OCI-LY1 (cell line): Measurements from ENCODE around the gene SAE1.

ENCODE experiments used
- H2AFZ ChIP-seq: fragments of 200-600 bp; sonication (generic), shearing (Covaris generic); 2 replicates; pipeline ENCODE4 v1.6.0; 2014; ENCODE audit warnings: antibody characterized with exemption, mild to moderate bottlenecking, low read length
- H3F3A ChIP-seq: fragments of 200-600 bp; sonication (generic), shearing (Covaris generic); 2 replicates; pipeline ENCODE4 v1.6.0; 2014; ENCODE audit warnings: mild to moderate bottlenecking, antibody characterized with exemption, low read length, moderate library complexity; ENCODE audit not compliant: insufficient read depth
- H3K27ac ChIP-seq: fragments of 200-600 bp; sonication (generic); 2 replicates; pipeline ENCODE4 v1.5.1; 2014; ENCODE audit warnings: low read length, mixed run types, mild to moderate bottlenecking, low read depth; ENCODE audit not compliant: poor library complexity, severe bottlenecking
- H3K27me3 ChIP-seq: fragments of 200-600 bp; sonication (generic); 2 replicates; pipeline ENCODE4 v1.6.0; 2014; ENCODE audit warnings: antibody characterized with exemption, mild to moderate bottlenecking, low read length, moderate library complexity; ENCODE audit not compliant: insufficient read depth
- H3K36me3 ChIP-seq: fragments of 200-600 bp; sonication (generic); 2 replicates; pipeline ENCODE4 v1.6.1; 2014; ENCODE audit warnings: mild to moderate bottlenecking, antibody characterized with exemption, low read length, moderate library complexity, mixed read lengths; ENCODE audit not compliant: insufficient read depth
- H3K4me1 ChIP-seq: fragments of 200-600 bp; sonication (generic); 2 replicates; pipeline ENCODE4 v1.5.1; 2014; ENCODE audit warnings: mild to moderate bottlenecking, low read length, moderate library complexity; ENCODE audit not compliant: insufficient read depth, severe bottlenecking
- H3K4me2 ChIP-seq: fragments of 200-600 bp; sonication (generic), shearing (Covaris generic); 2 replicates; pipeline ENCODE4 v1.6.1; 2014; ENCODE audit warnings: low read length
- H3K4me3 ChIP-seq: fragments of 200-600 bp; sonication (generic); 2 replicates; pipeline ENCODE4 v1.5.1; 2014; ENCODE audit warnings: low read length, low read depth, mild to moderate bottlenecking, mixed read lengths; ENCODE audit not compliant: poor library complexity, severe bottlenecking
- H3K79me2 ChIP-seq: fragments of 200-600 bp; shearing (Covaris generic); 2 replicates; pipeline ENCODE4 v1.6.1; 2016; ENCODE audit warnings: mixed run types, low read length, mixed read lengths; ENCODE audit not compliant: insufficient read depth
- H3K9ac ChIP-seq: fragments of 200-600 bp; sonication (generic), shearing (Covaris generic); 2 replicates; pipeline ENCODE4 v1.6.1; 2014; ENCODE audit warnings: mild to moderate bottlenecking, low read length, mixed read lengths
- H3K9me2 ChIP-seq: fragments of 200-600 bp; sonication (generic), shearing (Covaris generic); 2 replicates; pipeline ENCODE4 v1.6.1; 2014; ENCODE audit warnings: low read depth, mild to moderate bottlenecking, low read length, mixed read lengths
- H3K9me3 ChIP-seq: fragments of 200-600 bp; shearing (Covaris generic); 2 replicates; pipeline ENCODE4 v1.6.1; 2014; ENCODE audit warnings: low read length, mixed read lengths
- H4K20me1 ChIP-seq: fragments of 200-600 bp; sonication (generic), shearing (Covaris generic); 2 replicates; pipeline ENCODE4 v1.6.0; 2016; ENCODE audit warnings: mild to moderate bottlenecking, low read length; ENCODE audit not compliant: insufficient read depth
- CTCF ChIP-seq: fragments of 200-600 bp; sonication (generic), shearing (Covaris generic); IDR thresholded peaks from 2 replicates; pipeline ENCODE4 v1.5.1; 2017; ENCODE audit warnings: mild to moderate bottlenecking, antibody characterized with exemption, low read length, moderate library complexity, mixed read lengths
- EZH2 ChIP-seq: fragments of 200-600 bp; sonication (generic), shearing (Covaris generic); IDR thresholded peaks from 2 replicates; pipeline ENCODE4 v1.8.0; 2017; ENCODE audit warnings: borderline replicate concordance, mixed run types, mild to moderate bottlenecking, antibody characterized with exemption, low read length, moderate library complexity, mixed read lengths

SAE1 gene

GRCh38 chr19:47093254-47093653 is 37.4 kb upstream of the SAE1 start:
- peaks cover 35% of the 10 kb centered on the region for H3K79me2 ChIP-seq
- H3K9me2 ChIP-seq: no peaks in the 10 kb centered on the region
- peaks cover 84% of the 10 kb centered on the region for H3K36me3 ChIP-seq
- H3K4me2 ChIP-seq: no peak overlapping the region
- H4K20me1 ChIP-seq: 0 out of 2 replicates have a peak, but pooled peaks cover 3% of the 10 kb centered on the region
- no peak overlapping the region for H2AFZ ChIP-seq
- no peaks in the 10 kb centered on the region for H3K27me3 ChIP-seq
- no peaks in the 10 kb centered on the region for H3K9me3 ChIP-seq
- TF ChIP-seq CTCF: no peak
- no peak for TF ChIP-seq EZH2
- H3K4me1 ChIP-seq: peaks cover 30% of the 10 kb centered on the region
- H3K4me3 ChIP-seq: no peak overlapping the region
- no peaks in the 10 kb centered on the region for H3F3A ChIP-seq
- H3K9ac ChIP-seq: no peak overlapping the region
- no peak overlapping the region for H3K27ac ChIP-seq

- H3K79me2 ChIP-seq: peaks cover 40% of the 10 kb centered on the region
- H3K27ac ChIP-seq: peak overlapping the region; percentile 24
These were observed 36.8 kb upstream of the SAE1 start for GRCh38 chr19:47093841-47094240.

GRCh38 chr19:47094557-47095475 is 35.8 kb upstream of the SAE1 start:
- H3K4me3 ChIP-seq: no peak overlapping the region
- peaks cover 30% of the 10 kb centered on the region for H3K4me1 ChIP-seq
- H3K9me2 ChIP-seq: no peaks in the 10 kb centered on the region
- H3F3A ChIP-seq: no peaks in the 10 kb centered on the region
- H3K27me3 ChIP-seq: no peaks in the 10 kb centered on the region
- H4K20me1 ChIP-seq: 0 out of 2 replicates have a peak, but pooled peaks cover 3% of the 10 kb centered on the region
- peak overlapping the region; percentile 21; the same call in 1 of the 2 replicates for H3K4me2 ChIP-seq
- no peak overlapping the region for H2AFZ ChIP-seq
- no peak for TF ChIP-seq CTCF
- no peak for TF ChIP-seq EZH2
- H3K27ac ChIP-seq: peak overlapping the region; percentile 24
- H3K9ac ChIP-seq: no peak overlapping the region; the same call in 1 of the 2 replicates
- H3K9me3 ChIP-seq: no peaks in the 10 kb centered on the region
- H3K36me3 ChIP-seq: peaks cover 70% of the 10 kb centered on the region
- peaks cover 50% of the 10 kb centered on the region for H3K79me2 ChIP-seq

More at GRCh38 chr19:47093841-47094240, 36.8 kb upstream of the SAE1 start:
- Histone ChIP-seq H3K4me3 (no peak overlapping the region), H3F3A (no peaks in the 10 kb centered on the region), H3K27me3 (no peaks in the 10 kb centered on the region), H4K20me1 (0 out of 2 replicates have a peak, but pooled peaks cover 3% of the 10 kb centered on the region), H3K9ac (no peak overlapping the region), H3K9me3 (no peaks in the 10 kb centered on the region), H3K4me1 (peaks cover 30% of the 10 kb centered on the region), H3K36me3 (peaks cover 79% of the 10 kb centered on the region), H3K9me2 (no peaks in the 10 kb centered on the region), H2AFZ (no peak overlapping the region), H3K4me2 (peak overlapping the region; percentile 21; the same call in 1 of the 2 replicates)
- no peak for TF ChIP-seq CTCF
- TF ChIP-seq EZH2: no peak
